Muscle of arm (tissue), 14 donors: ENCODE data around the gene UBXN2A. TPM values are rescaled to one million over a fixed set of nuclear protein-coding genes. Genes with fewer than 3 reads are reported as not detected.
A peak's percentile ranks its signal among the peaks of the same experiment; 100 is the strongest.

ENCODE experiments used
- DNase-seq: peaks from one replicate; pipeline ENCODE4 v3.0.0-alpha.2; 2013
- long read RNA-seq, 11 donors: transcript quantifications; one replicate each; lab custom pipeline, GENCODE V29; 2026
- polyA plus RNA-seq, 12 donors: library from polyadenylated mRNA; unstranded; fragments of 120-200 nt; gene quantifications; one replicate each; pipeline ENCODE4 v1.2.1, GENCODE V29; 2013; ENCODE audit not compliant: insufficient read length in 12 of 12

The UBXN2A gene
- 10 to 100 TPM; 15.3 to 68.6 (median 20.9) TPM for polyA plus RNA-seq
- long read RNA-seq, donor 1, full-length matches to known transcripts: 5 of 5 reads
- long read RNA-seq, donor 1, partial matches to known transcripts: 0 of 5 reads
- long read RNA-seq, donor 1, other reads (novel, unspliced or antisense): 0 of 5 reads
- long read RNA-seq, donor 2, full-length matches to known transcripts: 3 of 3 reads
- long read RNA-seq, donor 2, partial matches to known transcripts: 0 of 3 reads
- long read RNA-seq, donor 2, other reads (novel, unspliced or antisense): 0 of 3 reads
- long read RNA-seq, donor 3, full-length matches to known transcripts: 2 of 2 reads
- long read RNA-seq, donor 3, partial matches to known transcripts: 0 of 2 reads
- long read RNA-seq, donor 3, other reads (novel, unspliced or antisense): 0 of 2 reads
- long read RNA-seq, donor 4: 0 reads
- long read RNA-seq, donor 5, full-length matches to known transcripts: 6 of 6 reads
- long read RNA-seq, donor 5, partial matches to known transcripts: 0 of 6 reads
- long read RNA-seq, donor 5, other reads (novel, unspliced or antisense): 0 of 6 reads
- long read RNA-seq, donor 6, full-length matches to known transcripts: 4 of 15 reads
- long read RNA-seq, donor 6, partial matches to known transcripts: 11 of 15 reads
- long read RNA-seq, donor 6, other reads (novel, unspliced or antisense): 0 of 15 reads
- long read RNA-seq, donor 7, full-length matches to known transcripts: 6 of 6 reads
- long read RNA-seq, donor 7, partial matches to known transcripts: 0 of 6 reads
- long read RNA-seq, donor 7, other reads (novel, unspliced or antisense): 0 of 6 reads
- long read RNA-seq, donor 8, full-length matches to known transcripts: 9 of 9 reads
- long read RNA-seq, donor 8, partial matches to known transcripts: 0 of 9 reads
- long read RNA-seq, donor 8, other reads (novel, unspliced or antisense): 0 of 9 reads
- long read RNA-seq, donor 9, full-length matches to known transcripts: 4 of 4 reads
- long read RNA-seq, donor 9, partial matches to known transcripts: 0 of 4 reads
- long read RNA-seq, donor 9, other reads (novel, unspliced or antisense): 0 of 4 reads
- long read RNA-seq, donor 10, full-length matches to known transcripts: 4 of 4 reads
- long read RNA-seq, donor 10, partial matches to known transcripts: 0 of 4 reads
- long read RNA-seq, donor 10, other reads (novel, unspliced or antisense): 0 of 4 reads
- long read RNA-seq, donor 11, full-length matches to known transcripts: 4 of 4 reads
- long read RNA-seq, donor 11, partial matches to known transcripts: 0 of 4 reads
- long read RNA-seq, donor 11, other reads (novel, unspliced or antisense): 0 of 4 reads

- peak; percentile 82 for DNase-seq
These were observed at the start of gene UBXN2A for GRCh38 chr2:23939987-23940717. UBXN2A (plus strand) TSS chr2:23940463; CDS start chr2:23958315, 17,852 bp downstream.

DNA sequence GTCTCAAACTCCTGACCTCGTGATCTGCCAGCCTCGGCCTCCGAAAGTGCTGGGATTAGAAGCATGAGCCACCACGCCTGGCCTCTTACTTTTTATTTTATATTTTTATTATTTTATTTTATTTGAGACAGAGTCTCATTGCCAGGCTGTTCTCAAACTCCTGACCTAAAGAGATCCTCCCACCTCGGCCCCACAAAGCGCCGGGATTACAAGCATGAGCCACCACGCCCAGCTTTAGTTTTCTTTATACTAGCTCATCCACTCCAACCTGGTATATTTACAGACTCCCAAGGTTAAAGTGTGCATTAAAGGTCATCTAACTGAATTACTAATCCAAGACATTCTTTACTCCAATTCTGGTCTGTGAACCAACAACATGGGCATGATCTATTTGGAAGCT, 40.1 kb upstream of the UBXN2A start:
- no peak for DNase-seq

DNA sequence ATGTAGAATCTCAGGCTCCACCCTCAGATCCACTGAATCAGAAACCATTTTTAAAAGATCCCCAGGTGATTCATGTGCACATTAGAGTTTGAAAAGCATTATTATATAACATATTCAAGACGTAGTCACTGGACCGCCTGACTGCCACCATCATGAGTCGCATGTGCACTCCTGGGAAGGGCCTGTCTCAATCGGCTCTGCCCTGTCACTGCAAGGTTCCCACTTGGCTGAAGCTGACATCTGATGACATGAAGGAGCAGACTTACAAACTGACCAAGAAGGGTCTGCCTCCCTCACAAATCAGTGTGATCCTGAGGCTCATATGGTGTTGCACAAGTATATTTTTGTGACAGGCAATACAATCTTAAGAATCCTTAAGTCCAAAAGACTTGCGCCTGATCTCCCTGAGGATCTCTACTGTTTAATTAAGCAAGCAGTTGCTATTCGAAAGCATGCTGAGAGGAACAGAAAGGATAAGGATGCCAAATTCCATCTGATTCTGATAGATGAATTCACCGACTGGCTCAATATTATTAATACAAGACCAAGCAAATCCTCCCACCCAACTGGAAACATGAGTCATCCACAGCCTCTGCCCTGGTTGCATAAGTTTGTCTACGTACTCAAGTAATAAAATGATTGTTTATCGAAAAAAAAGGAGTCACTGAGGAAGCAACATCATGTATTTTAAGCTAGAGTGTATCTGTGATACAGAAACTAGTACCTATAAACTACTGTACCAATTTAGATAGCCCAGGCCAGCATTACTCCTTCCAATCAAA, 39.5 kb upstream of the UBXN2A start:
- DNase-seq: no peak

DNA sequence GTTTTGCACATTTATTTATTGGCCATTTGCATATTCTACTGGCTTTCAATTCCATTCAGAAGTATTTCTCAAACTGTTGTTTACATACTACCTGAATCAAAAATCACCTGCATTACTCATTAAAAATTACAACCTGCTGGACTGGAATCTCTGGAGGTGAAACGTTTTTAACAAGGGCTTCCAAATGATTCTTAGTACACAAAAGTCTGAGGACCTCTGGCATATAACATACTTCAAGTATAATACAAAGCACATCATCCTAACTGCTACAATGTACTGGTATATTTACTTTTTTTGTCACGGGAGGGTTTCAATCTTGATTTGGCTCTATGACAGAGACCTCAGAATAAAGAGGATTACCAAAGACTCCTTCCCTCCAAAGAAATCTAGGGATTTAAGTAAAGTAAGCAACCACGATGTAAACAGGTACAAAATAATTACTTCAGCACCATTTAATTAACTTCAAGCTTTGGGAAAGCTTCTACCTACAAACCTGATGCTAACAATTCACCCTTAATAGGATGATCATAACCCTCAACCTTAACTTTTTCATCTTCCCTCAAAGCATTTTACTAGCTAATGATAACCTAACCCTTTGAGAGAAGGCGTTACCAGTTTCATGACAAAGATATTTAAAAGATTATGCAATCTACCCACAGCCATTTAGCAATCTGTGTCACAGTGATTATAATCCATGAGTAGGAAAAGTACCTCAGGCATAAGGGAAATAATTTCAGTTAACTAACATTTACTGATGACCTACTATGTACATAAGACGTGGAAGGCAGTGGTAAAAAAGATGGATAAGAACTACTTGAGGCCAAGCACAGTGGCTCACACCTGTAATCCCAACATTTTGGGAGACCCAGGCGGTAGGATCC, 38.1 kb upstream of the UBXN2A start:
- DNase-seq: no peak

- no peak for DNase-seq
These were observed 37.2 kb upstream of the UBXN2A start for GRCh38 chr2:23903034-23903433.

GRCh38 chr2:23904215-23904614, 36.0 kb upstream of the UBXN2A start:
- no peak for DNase-seq

DNA sequence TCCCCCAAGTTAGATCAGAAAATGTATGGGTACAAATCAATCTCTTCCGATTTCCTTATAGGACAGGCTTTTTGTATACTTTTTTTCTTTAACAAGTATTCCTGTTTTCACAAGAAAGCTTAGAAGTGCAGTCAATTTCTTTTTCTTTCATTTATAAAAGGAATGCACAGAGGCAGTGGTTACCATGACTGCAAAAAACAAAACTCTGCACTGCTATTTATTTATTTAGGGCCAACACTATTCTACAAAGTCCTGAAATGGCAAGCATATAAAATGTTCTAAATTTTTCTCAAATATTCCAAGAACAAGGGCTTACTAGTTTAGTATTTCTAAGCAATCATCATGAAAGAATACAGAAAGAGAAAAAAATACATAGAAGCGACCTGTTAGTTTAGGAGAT, 35.6 kb upstream of the UBXN2A start:
- DNase-seq: no peak

DNA sequence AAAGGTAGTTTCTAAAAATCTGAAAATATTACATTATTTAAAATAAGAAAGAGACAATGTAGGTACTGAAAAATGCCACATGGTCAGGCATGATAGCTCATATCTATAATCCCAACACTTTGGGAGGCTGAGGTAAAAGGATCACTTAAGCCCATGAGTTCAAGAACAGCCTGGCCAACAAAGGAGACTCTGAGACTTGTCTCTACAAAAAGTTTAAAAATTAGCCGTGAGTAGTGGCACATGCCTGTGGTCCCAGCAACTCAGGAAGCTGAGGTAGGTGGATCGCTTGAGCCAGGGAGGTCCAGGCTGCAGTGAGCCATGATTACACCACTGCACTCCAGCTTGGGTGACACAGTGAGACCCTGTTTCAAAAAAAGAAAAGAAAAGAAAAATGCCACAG, 35.1 kb upstream of the UBXN2A start:
- DNase-seq: no peak

- no peak for DNase-seq
These were observed 28.2 kb upstream of the UBXN2A start for GRCh38 chr2:23912054-23912453.

DNA sequence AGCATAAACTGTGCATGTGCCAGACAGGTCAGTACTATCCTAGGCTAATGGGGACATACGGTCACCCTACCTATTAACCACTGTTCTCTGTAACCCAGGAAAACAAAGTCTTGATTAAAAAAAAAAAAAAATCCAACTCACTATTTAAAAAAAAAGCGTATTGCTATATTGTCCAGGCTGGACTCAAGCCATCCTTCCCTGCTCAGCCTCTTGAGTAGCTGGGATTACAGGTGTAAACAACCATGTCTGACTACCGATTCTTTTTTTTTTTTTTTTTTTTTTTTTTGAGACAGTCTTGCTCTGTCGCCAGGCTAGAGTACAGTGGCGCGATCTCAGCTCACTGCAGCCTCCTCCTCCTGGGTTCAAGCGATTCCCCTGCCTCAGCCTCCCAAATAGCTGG, 24.9 kb upstream of the UBXN2A start:
- DNase-seq: no peak

DNA sequence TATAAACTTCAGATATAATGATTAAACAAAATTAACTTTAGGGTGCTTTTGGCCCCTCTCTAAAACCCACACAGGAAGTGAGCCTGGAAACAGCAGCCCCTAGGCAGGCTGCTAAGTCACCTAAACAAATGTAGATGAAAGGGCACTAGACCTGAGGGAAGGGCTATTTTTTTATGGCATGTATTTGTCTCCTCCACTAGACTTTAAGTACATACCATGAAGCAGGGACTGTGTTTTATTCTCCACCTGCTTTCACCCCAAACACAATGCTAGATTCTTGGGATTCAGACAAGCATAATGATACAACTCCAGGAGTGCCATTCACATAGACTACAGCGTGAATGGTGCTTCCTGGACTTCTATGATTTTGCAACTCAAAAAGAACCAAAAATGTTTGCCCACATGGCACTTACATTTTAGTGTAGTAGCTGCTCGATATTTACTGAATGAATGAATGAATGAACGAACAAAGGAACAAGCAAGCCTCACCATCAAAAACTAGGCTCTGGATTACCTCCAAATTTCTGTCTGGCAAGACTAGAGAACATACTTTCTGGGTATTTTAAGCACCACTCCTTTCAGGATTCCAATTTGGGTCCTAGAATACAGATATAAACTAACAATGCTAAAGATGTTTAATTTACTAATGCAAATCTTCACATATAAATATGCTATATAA, 23.4 kb upstream of the UBXN2A start:
- DNase-seq: no peak

GRCh38 chr2:23918837-23919489, 21.3 kb upstream of the UBXN2A start:
- DNase-seq: no peak

GRCh38 chr2:23924589-23925359, 15.5 kb upstream of the UBXN2A start:
- DNase-seq: no peak

DNA sequence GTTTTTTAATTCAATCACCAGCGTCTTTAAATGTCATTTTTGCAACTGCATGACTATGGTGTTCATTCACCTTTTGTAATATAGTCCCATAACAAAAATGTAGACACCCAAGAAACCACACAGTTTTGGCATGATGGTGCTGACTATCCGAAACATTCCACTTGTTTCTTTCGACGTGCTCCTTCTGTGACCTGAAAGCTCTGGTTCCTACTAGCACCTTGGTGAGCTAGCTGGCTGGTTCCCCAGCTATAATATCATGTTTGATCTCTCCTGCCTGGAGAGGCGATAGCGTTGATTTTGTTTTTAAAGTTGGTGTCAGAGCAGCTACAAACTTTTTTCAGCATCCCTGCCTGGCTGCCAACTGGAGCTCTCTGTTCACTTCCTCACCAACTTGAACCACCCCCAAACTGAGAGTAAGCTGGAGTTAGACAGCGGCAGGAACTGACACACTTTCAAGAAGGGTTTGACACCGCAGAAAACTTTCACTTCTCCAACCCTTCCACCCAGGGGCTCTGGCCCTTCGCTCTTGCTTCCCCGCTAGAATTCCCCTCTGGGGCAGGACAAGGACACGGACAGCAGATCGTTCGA, 14.5 kb upstream of the UBXN2A start:
- DNase-seq: peak; percentile 74

DNA sequence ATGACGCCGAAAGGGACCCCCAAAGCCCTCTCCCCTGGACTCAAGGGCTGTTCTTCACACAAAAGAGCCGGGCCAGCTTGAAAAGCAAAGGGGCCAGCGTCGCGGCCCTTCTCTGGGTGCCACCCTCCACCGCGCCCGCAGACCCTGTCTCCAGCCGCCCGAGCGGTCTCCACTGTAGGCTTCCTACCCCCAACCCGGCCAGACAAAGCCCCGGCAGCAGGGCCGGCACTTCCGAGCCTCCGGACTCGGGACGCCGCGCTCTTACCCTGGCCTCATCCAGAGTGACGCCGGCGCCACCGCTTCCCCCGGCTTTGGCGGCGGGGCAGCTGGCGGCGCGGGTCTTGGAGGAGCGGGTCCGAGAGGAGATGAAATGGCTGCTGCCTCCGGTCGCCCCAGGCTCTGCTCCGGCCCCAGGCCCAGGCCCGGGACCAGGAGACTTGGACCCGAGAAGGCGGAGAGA, 13.9 kb upstream of the UBXN2A start:
- DNase-seq: no peak

- peak; percentile 96 for DNase-seq
These were observed 13.3 kb upstream of the UBXN2A start, which contains the start of gene ATAD2B for GRCh38 chr2:23926750-23927571. ATAD2B (minus strand) TSS chr2:23927123; CDS start chr2:23926770, 353 bp downstream.
